Measurements from ENCODE around the gene POMC.
"Not testable (repeated sequence)": the region's sequence is repeated elsewhere in the genome, so short reads cannot be mapped to it uniquely, and the experiment has no call there.

Gene POMC

GRCh38 chr2:25176541-25177181 is 8.3 kb upstream of the POMC start:
- no peak for DNase-seq (ENCODE audit: low read depth)

GRCh38 chr2:25176138-25176537 is 7.8 kb upstream of the POMC start:
- no peak for DNase-seq (ENCODE audit: low read depth)

- no peak for DNase-seq (ENCODE audit: low read depth)
Observed at GRCh38 chr2:25174192-25174861, 5.9 kb upstream of the POMC start.

GRCh38 chr2:25173719-25174118 is 5.3 kb upstream of the POMC start:
- no peak for DNase-seq (ENCODE audit: low read depth)

GRCh38 chr2:25170888-25171287 is 2.5 kb upstream of the POMC start:
- no peak for DNase-seq (ENCODE audit: low read depth)

- no peak for DNase-seq (ENCODE audit: low read depth)
Observed at GRCh38 chr2:25169073-25169470, 692 bp upstream of the POMC start.

GRCh38 chr2:25165992-25166875 is 2.1 kb downstream of the POMC start:
- no peak for DNase-seq (ENCODE audit: low read depth)

DNA sequence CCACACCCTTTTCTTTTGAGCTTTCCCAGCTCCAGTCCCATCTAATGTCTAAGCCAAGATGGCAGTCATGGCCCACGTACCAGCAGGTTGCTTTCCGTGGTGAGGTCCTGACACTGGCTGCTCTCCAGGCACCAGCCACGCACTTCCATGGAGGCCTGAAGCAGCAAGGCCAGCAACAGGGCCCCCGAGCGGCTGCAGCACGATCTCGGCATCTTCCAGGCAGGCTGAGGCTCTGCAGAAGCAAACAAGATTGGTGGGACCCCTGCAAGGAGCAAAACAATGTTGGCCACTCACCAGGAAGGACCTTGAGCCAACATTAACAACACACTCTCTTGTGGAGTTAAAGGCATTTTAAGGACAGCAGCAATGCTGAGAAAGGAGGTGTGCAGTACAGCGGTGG is 3.8 kb downstream of the POMC start:
- DNase-seq (ENCODE audit: low read depth), result no peak

DNA sequence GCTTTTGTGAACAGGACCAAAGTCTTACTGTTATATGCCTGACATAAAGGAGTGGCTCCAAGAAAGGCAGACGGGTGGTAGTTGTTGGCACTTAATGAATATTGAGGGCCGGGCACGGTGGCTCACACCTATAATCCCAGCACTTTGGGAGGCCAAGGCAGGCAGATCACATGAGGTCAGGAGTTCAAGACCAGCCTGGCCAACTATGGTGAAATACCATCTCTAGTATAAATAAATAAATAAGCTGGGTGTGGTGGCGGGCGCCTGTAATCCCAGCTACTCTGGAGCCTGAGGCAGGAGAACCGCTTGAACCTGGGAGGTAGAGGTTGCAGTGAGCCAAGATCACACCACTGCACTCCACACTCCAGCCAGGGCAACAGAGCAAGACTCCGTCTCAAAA is 6.3 kb downstream of the POMC start:
- not testable (repeated sequence) for DNase-seq (ENCODE audit: low read depth)

- DNase-seq (ENCODE audit: low read depth), result peak; percentile 64
Observed at GRCh38 chr2:25161055-25161781, 7.2 kb downstream of the POMC start.

DNA sequence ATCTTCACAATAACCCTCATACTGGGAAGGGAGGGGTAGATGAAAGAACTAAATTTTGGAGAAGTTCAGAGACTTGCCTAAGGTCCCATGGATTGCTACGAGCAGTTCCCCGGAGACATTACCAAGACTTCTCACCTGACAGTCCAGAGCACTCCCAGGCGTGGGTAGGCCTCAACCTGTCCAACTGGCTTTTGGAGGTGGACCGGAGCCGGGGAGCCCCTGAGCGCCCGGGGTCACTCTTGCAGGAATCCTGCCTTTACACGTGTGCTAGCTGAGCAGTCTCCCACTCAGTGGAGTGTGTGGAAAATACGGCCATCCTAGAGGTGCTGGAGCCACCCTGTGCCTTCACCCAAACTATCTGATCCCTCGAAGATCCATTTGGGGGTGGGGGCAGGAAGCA is 8.0 kb downstream of the POMC start:
- DNase-seq (ENCODE audit: low read depth), result no peak

- DNase-seq (ENCODE audit: low read depth), result no peak
Observed at GRCh38 chr2:25159949-25160348, 8.4 kb downstream of the POMC start.

GRCh38 chr2:25158096-25158852 is 10.1 kb downstream of the POMC start:
- DNase-seq (ENCODE audit: low read depth), result no peak

DNA sequence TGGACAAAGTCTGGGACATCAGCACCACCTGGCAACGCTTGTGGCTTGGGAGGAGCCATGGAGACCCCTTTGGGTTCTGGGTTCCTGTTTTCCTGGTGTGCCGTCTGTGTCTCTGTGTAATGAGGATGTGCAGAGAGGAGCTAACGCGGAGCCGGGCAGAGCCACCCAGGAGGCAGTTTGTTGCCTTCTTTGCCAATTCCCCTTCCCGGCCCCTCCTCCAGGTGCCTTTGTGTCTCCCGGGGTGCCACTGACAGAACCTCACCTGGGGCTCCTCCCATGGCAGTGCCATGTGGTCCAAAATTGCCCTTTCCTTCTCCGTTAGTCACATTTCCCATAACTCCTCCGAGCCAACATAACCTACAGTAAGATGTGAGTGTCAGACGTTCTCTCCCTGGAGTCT is 13.0 kb downstream of the POMC start:
- no peak for DNase-seq (ENCODE audit: low read depth)

GRCh38 chr2:25151718-25152117 is 16.7 kb downstream of the POMC start:
- DNase-seq (ENCODE audit: low read depth), result no peak

- DNase-seq (ENCODE audit: low read depth), result not testable (repeated sequence)
Observed at GRCh38 chr2:25150993-25151392, 17.4 kb downstream of the POMC start.

GRCh38 chr2:25149646-25150045 is 18.7 kb downstream of the POMC start:
- no peak for DNase-seq (ENCODE audit: low read depth)

DNA sequence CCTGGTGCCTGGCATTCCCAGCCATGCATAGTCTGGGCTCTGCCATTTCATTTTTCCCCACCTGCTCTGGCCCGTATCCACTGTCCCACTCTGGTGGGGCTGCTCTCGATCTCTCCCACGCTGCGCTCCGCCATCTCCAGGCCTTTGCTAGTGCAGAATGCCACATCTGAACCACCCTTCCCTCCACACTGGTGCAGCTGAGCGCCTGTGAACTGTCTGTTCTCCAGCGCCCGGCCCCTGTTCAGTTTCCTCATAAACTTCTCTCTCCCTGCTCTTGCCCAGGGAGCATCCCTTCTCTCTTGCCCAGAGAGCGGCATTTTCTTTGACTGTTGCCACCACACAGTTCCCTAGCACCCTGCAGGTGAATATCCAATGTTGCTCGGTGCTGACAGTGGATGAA is 21.5 kb downstream of the POMC start:
- DNase-seq (ENCODE audit: low read depth), result no peak

- no peak for DNase-seq (ENCODE audit: low read depth)
Observed at GRCh38 chr2:25145803-25146202, 22.6 kb downstream of the POMC start.

DNA sequence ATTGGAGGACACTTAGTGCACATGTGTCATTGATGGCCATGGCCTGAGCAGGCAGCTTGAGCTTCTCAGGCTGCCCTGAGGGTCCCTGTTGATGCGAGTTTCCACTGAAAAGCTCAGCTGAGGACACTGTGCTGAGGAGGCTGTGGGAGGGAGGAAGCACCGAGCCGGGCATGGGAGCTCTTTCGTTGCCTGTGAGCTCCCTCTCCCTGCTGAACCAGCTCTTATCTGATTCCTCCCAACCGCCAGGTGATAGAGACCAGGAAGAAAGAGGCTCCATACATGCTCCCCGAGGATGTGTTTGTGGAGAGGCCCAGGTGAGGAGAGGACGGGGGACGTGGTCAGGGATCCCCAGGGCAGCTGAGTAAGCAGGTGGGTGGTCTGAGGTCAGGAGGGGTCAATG is 27.3 kb downstream of the POMC start:
- DNase-seq (ENCODE audit: low read depth), result no peak

DNA sequence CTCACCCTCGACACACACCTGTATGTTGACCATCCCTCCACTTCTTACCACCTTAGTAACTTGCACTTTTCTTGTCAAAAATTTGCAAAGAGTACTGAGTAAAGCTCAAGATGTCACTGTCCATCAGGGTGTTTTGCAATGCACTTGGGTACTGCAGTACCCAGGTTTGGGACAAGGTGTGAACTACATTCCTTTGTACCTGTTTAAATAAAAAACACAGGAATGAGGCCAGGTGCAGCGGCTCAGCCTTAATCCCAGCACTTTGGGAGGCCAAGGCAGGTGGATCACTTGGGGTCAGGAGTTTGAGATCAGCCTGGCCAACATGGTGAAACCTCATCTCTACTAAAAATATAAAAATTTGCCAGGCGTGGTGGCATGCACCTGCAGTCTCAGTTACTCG is 27.8 kb downstream of the POMC start:
- not testable (repeated sequence) for DNase-seq (ENCODE audit: low read depth)

DNA sequence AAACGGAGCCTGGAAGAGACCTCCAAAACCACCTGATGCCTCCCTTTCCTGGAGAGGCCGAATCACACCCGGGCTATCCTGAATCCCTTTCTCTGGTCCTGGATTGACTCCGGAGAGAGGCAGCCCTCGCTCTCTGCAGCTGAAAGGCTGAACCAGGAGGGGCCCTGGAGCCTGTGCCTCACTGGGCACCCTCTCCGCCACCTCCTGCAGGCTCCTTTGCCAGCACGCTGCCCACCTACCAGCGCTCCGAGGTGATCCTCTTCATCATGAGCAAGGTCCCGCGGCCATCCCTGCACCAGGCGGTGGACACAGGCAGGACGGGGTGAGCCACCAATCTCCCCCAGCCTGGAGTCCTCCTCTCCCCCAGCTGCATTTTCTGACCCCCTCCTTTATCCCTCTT is 35.7 kb downstream of the POMC start:
- no peak for DNase-seq (ENCODE audit: low read depth)
